GM23338 (cell line): Measurements from ENCODE around the gene COG7. TPM values are rescaled to one million over a fixed set of nuclear protein-coding genes. Genes with fewer than 3 reads are reported as not detected.
A peak's percentile ranks its signal among the peaks of the same experiment; 100 is the strongest.

Source experiments
- ATAC-seq: fragments of 200-7000 bp; cut with Tn5 transposase; 3 replicates; pipeline ENCODE4 v1.9.1; 2020
- DNase-seq: peaks from one replicate; pipeline ENCODE4 v3.0.0-alpha.2; 2015; ENCODE audit warnings: low spot score
- H2AFZ ChIP-seq: fragments of 200-600 bp; sonication (generic); 2 replicates; pipeline ENCODE4 v1.8.0; 2016; ENCODE audit warnings: antibody characterized with exemption, mild to moderate bottlenecking, moderate library complexity
- H3F3A ChIP-seq: fragments of 200-600 bp; sonication (generic); replicated peaks from 2 replicates; pipeline ENCODE4 v1.8.0; 2017; ENCODE audit warnings: antibody characterized with exemption, mixed run types, low read depth
- H3K27ac ChIP-seq: fragments of 200-600 bp; sonication (generic); 2 replicates; pipeline ENCODE4 v1.6.1; 2016; ENCODE audit warnings: low read depth
- H3K27me3 ChIP-seq: fragments of 200-600 bp; sonication (generic); 2 replicates; pipeline ENCODE4 v1.8.0; 2016; ENCODE audit warnings: mild to moderate bottlenecking, mixed run types, moderate library complexity; ENCODE audit not compliant: insufficient read depth
- H3K36me3 ChIP-seq: fragments of 200-600 bp; sonication (generic); 2 replicates; pipeline ENCODE4 v1.8.0; 2016; ENCODE audit warnings: mild to moderate bottlenecking; ENCODE audit not compliant: insufficient read depth
- H3K4me1 ChIP-seq: fragments of 200-600 bp; sonication (generic); 2 replicates; pipeline ENCODE4 v1.8.0; 2016; ENCODE audit warnings: mild to moderate bottlenecking, moderate library complexity; ENCODE audit not compliant: insufficient read depth
- H3K4me2 ChIP-seq: fragments of 200-600 bp; sonication (generic); 2 replicates; pipeline ENCODE4 v1.7.1; 2017; ENCODE audit warnings: mixed run types
- H3K4me3 ChIP-seq: fragments of 200-600 bp; sonication (generic); 2 replicates; pipeline ENCODE4 v1.6.1; 2016; ENCODE audit warnings: mixed run types
- H3K79me2 ChIP-seq: fragments of 200-600 bp; sonication (generic); replicated peaks from 2 replicates; pipeline ENCODE4 v1.8.0; 2017; ENCODE audit warnings: mild to moderate bottlenecking; ENCODE audit not compliant: insufficient read depth
- H3K9me2 ChIP-seq: fragments of 200-600 bp; sonication (generic); 2 replicates; pipeline ENCODE4 v1.8.0; 2017; ENCODE audit not compliant: insufficient read depth
- H4K20me1 ChIP-seq: fragments of 200-600 bp; sonication (generic); replicated peaks from 2 replicates; pipeline ENCODE4 v1.8.0; 2017; ENCODE audit warnings: mild to moderate bottlenecking; ENCODE audit not compliant: insufficient read depth
- H3K27ac Mint-ChIP-seq: 2 replicates; pipeline ENCODE4 v1.8.0; 2020; ENCODE audit warnings: inconsistent platforms, mild to moderate bottlenecking, moderate library complexity, mixed read lengths
- H3K27me3 Mint-ChIP-seq: 3 replicates; pipeline ENCODE4 v1.8.0; 2022; ENCODE audit warnings: low read depth, mild to moderate bottlenecking, moderate library complexity, mixed read lengths, inconsistent platforms; ENCODE audit not compliant: insufficient read depth, poor library complexity
- H3K36me3 Mint-ChIP-seq: 3 replicates; pipeline ENCODE4 v1.8.0; 2021; ENCODE audit warnings: low read depth, mild to moderate bottlenecking, inconsistent platforms, moderate library complexity, mixed read lengths
- H3K4me1 Mint-ChIP-seq: 3 replicates; pipeline ENCODE4 v1.8.0; 2020; ENCODE audit warnings: mild to moderate bottlenecking, inconsistent platforms, mixed read lengths
- H3K4me3 Mint-ChIP-seq: 3 replicates; pipeline ENCODE4 v1.8.0; 2021; ENCODE audit warnings: moderate library complexity, mild to moderate bottlenecking, inconsistent platforms, mixed read lengths
- H3K9me3 Mint-ChIP-seq: 3 replicates; pipeline ENCODE4 v1.8.0; 2020; ENCODE audit warnings: moderate library complexity, mild to moderate bottlenecking, inconsistent platforms, mixed read lengths
- ETS1 ChIP-seq: IDR thresholded peaks from 2 replicates; pipeline ENCODE4 v1.6.1; 2016; ENCODE audit warnings: antibody characterized with exemption
- JUNB ChIP-seq: IDR thresholded peaks from one replicate; pipeline ENCODE4 v1.6.1; 2016; ENCODE audit warnings: antibody characterized with exemption; ENCODE audit not compliant: unreplicated experiment
- NANOG ChIP-seq: IDR thresholded peaks from 2 replicates; pipeline ENCODE4 v1.6.1; 2016; ENCODE audit warnings: antibody characterized with exemption, borderline replicate concordance
- REST ChIP-seq: IDR thresholded peaks from one replicate; pipeline ENCODE4 v1.6.1; 2018; ENCODE audit warnings: antibody characterized with exemption; ENCODE audit not compliant: unreplicated experiment
- ZNF462 ChIP-seq: fragments of 250-450 bp; sonication (Bioruptor Pico); IDR thresholded peaks from 2 replicates; pipeline ENCODE4 v1.5.0; 2020; ENCODE audit warnings: mild to moderate bottlenecking, moderate library complexity
- polyA plus RNA-seq: library from polyadenylated mRNA; unstranded; fragments of >200 nt; fragmentation: Nextera tagmentation; extraction: Ambion mirVana; gene quantifications from 2 replicates; pipeline ENCODE4 v1.2.1, GENCODE V29; 2016
- total RNA-seq: library from RNA; depleted of rRNA; stranded (reverse); fragments of >200 nt; shearing (Covaris generic); gene quantifications from 2 replicates; pipeline ENCODE4 v1.2.3, GENCODE V29; 2014

The COG7 gene
- total and polyA plus RNA-seq, 2 experiments from 2014 or later = 9.2 to 20.0 TPM

- no peak for TF ChIP-seq ETS1
- TF ChIP-seq JUNB = no peak
- no peak for TF ChIP-seq REST
Measured at GRCh38 chr16:23408823-23409298, 44.1 kb downstream of the COG7 start (continued).

- peak; percentile 16 for DNase-seq
- H3K79me2 ChIP-seq = no peaks in the 10 kb centered on the region
- H3K27ac ChIP-seq = peak overlapping the region; percentile 89
- no peaks in the 10 kb centered on the region for H3K27me3 ChIP-seq
- no peaks in the 10 kb centered on the region for H3K9me2 ChIP-seq
- H3K4me3 ChIP-seq = no peak overlapping the region
- no peaks in the 10 kb centered on the region for H3K9me3 Mint-ChIP-seq
- peak overlapping the region; percentile 52; the same call in 1 of the 2 replicates for H3K27ac Mint-ChIP-seq
- H3K4me2 ChIP-seq = no peak overlapping the region
- peaks cover 12% of the 10 kb centered on the region for H3K36me3 ChIP-seq
- no peaks in the 10 kb centered on the region for H4K20me1 ChIP-seq
- no peak overlapping the region for H2AFZ ChIP-seq
- H3K4me1 ChIP-seq = peaks cover 16% of the 10 kb centered on the region
- H3K36me3 Mint-ChIP-seq = peaks cover 21% of the 10 kb centered on the region
- no peaks in the 10 kb centered on the region for H3F3A ChIP-seq
- H3K4me1 Mint-ChIP-seq = peaks cover 20% of the 10 kb centered on the region
- ATAC-seq = peak; percentile 19; the same call in 2 of the 3 replicates
- no peak overlapping the region for H3K4me3 Mint-ChIP-seq
- peaks cover 3% of the 10 kb centered on the region for H3K27me3 Mint-ChIP-seq
- TF ChIP-seq REST = no peak
- TF ChIP-seq ZNF462 (CRISPR knock-in tag) = no peak
- no peak for TF ChIP-seq NANOG
- TF ChIP-seq ETS1 = no peak
Measured at GRCh38 chr16:23408242-23408822, 44.7 kb downstream of the COG7 start.
